HepG2 (cell line): Measurements from ENCODE around the gene PPP1R13L. TPM values are rescaled to one million over a fixed set of nuclear protein-coding genes. Genes with fewer than 3 reads are reported as not detected.

Source experiments
- ATRX ChIP-seq: sonication (generic); formaldehyde crosslinking; IDR thresholded peaks from 2 replicates; pipeline ENCODE4 v1.4.0; 2020; ENCODE audit warnings: missing genetic modification reagents, borderline replicate concordance
- HNF1A ChIP-seq, 2 experiments: sonication (generic) in 1 of 2; formaldehyde crosslinking in 1 of 2; IDR thresholded peaks; 2 replicates each; pipeline versions ENCODE4 v1.4.0 to v1.6.1; 2016 to 2020; ENCODE audit warnings: borderline replicate concordance in 1 of 2, low read depth in 1 of 2, mild to moderate bottlenecking in 1 of 2, missing genetic modification reagents in 1 of 2
- HOXD1 ChIP-seq: sonication (generic); formaldehyde crosslinking; IDR thresholded peaks from 2 replicates; pipeline ENCODE4 v1.5.0; 2020; ENCODE audit warnings: missing genetic modification reagents
- IRX3 ChIP-seq: sonication (generic); formaldehyde crosslinking; IDR thresholded peaks from 2 replicates; pipeline ENCODE4 v1.8.1; 2023; ENCODE audit warnings: mild to moderate bottlenecking, low read depth, missing genetic modification reagents, borderline replicate concordance
- SRSF1 ChIP-seq: fragments of 200-400 bp; formaldehyde crosslinking; optimal IDR thresholded peaks from 2 replicates; pipeline ENCODE3; 2017; ENCODE audit warnings: mild to moderate bottlenecking, low read depth, low read length, moderate library complexity
- USF2 ChIP-seq, 2 experiments: sonication (generic) in 1 of 2; formaldehyde crosslinking in 1 of 2; IDR thresholded peaks; 2 replicates each; pipeline versions ENCODE4 v1.5.1 to v1.6.1; 2011 to 2020; ENCODE audit warnings: borderline replicate concordance in 1 of 2, low read depth in 1 of 2, low read length in 1 of 2, mild to moderate bottlenecking in 1 of 2, missing genetic modification reagents in 1 of 2, moderate library complexity in 1 of 2
- ZBTB26 ChIP-seq: IDR thresholded peaks from 2 replicates; pipeline ENCODE4 v1.6.1; 2016; ENCODE audit warnings: missing compliant biosample characterization, missing genetic modification reagents, borderline replicate concordance
- ZBTB43 ChIP-seq: sonication (generic); formaldehyde crosslinking; conservative IDR thresholded peaks from 2 replicates; pipeline ENCODE4 v1.4.0; 2020; ENCODE audit warnings: missing genetic modification reagents
- ZNF10 ChIP-seq: sonication (generic); formaldehyde crosslinking; IDR thresholded peaks from 2 replicates; pipeline ENCODE4 v1.4.0; 2020; ENCODE audit warnings: mild to moderate bottlenecking, low read depth, missing genetic modification reagents, borderline replicate concordance
- ZNF75D ChIP-seq: sonication (generic); formaldehyde crosslinking; IDR thresholded peaks from 2 replicates; pipeline ENCODE4 v1.8.1; 2023; ENCODE audit warnings: missing genetic modification reagents, mild to moderate bottlenecking, borderline replicate concordance
- polyA plus RNA-seq, 8 experiments: library from polyadenylated mRNA; depleted of rRNA in 3 of 8; stranded (reverse) in 7 of 8; unstranded in 1 of 8; fragments of >200 nt; fragmentation: Illumina TruSeq in 4 of 8; extraction: Trizol in 4 of 8; gene quantifications; 2 replicates each; pipeline versions ENCODE4 v1.2.1 to v1.2.3, GENCODE V29; 2011 to 2016; ENCODE audit warnings: low read depth in 4 of 8, missing spikeins in 1 of 8, mixed read lengths in 1 of 8; ENCODE audit not compliant: insufficient read depth in 1 of 8
- total RNA-seq, 5 experiments: library from RNA; depleted of rRNA; stranded (reverse); fragments of >200 nt; fragmentation: Illumina TruSeq; extraction: Trizol; gene quantifications; 2 replicates each; pipeline ENCODE4 v1.2.3, GENCODE V29; 2016; ENCODE audit warnings: low read depth in 1 of 5
- TF ChIP-seq, protein P1 (sequence below): sonication (generic); formaldehyde crosslinking; IDR thresholded peaks from 2 replicates; pipeline ENCODE4 v1.5.0; 2020; ENCODE audit warnings: missing genetic modification reagents
- TF ChIP-seq, protein P2 (sequence below): sonication (generic); formaldehyde crosslinking; IDR thresholded peaks from 2 replicates; pipeline ENCODE4 v1.5.1; 2020; ENCODE audit warnings: missing genetic modification reagents, mild to moderate bottlenecking, borderline replicate concordance

Gene PPP1R13L
- total and polyA plus RNA-seq, 2 of the 13 experiments (the other 11 are each of a cell fraction or from before 2014, with no cell fraction given), result 1.3 to 6.6 TPM

- TF ChIP-seq ZBTB43 (CRISPR knock-in tag), result peak; percentile 68; the same call in 1 of the 2 replicates
- TF ChIP-seq, protein P1, sequence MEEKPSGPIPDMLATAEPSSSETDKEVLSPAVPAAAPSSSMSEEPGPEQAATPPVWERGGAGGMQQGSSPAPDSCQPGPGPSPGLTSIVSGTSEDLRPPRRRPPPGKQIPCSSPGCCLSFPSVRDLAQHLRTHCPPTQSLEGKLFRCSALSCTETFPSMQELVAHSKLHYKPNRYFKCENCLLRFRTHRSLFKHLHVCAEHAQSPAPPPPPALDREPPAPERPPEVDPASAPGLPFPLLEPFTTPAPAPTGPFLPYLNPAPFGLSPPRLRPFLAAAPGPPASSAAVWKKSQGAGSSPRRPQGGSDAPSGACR (CRISPR knock-in tag), result no peak
- no peak for TF ChIP-seq ZNF75D (CRISPR knock-in tag)
- no peak for TF ChIP-seq USF2 (IDR thresholded peaks at IDR 0.05; ENCODE audit: low read depth, low read length)
- TF ChIP-seq USF2 (CRISPR knock-in tag; IDR thresholded peaks at IDR 0.05; ENCODE audit: borderline replicate concordance), result no peak; the same call in 1 of the 2 replicates
- no peak for TF ChIP-seq ZNF10 (CRISPR knock-in tag)
- peak; percentile 57 for TF ChIP-seq SRSF1
- TF ChIP-seq ZBTB26 (CRISPR knock-in tag), result no peak
- no peak for TF ChIP-seq HNF1A (IDR thresholded peaks at IDR 0.05; ENCODE audit: low read depth)
- no peak for TF ChIP-seq HNF1A (CRISPR knock-in tag; IDR thresholded peaks at IDR 0.05; ENCODE audit: borderline replicate concordance)
- no peak for TF ChIP-seq HOXD1 (CRISPR knock-in tag)
- TF ChIP-seq IRX3 (CRISPR knock-in tag), result no peak
- TF ChIP-seq, protein P2, sequence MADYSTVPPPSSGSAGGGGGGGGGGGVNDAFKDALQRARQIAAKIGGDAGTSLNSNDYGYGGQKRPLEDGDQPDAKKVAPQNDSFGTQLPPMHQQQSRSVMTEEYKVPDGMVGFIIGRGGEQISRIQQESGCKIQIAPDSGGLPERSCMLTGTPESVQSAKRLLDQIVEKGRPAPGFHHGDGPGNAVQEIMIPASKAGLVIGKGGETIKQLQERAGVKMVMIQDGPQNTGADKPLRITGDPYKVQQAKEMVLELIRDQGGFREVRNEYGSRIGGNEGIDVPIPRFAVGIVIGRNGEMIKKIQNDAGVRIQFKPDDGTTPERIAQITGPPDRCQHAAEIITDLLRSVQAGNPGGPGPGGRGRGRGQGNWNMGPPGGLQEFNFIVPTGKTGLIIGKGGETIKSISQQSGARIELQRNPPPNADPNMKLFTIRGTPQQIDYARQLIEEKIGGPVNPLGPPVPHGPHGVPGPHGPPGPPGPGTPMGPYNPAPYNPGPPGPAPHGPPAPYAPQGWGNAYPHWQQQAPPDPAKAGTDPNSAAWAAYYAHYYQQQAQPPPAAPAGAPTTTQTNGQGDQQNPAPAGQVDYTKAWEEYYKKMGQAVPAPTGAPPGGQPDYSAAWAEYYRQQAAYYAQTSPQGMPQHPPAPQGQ (CRISPR knock-in tag), result no peak
- no peak for TF ChIP-seq ATRX
These were observed 38.8 kb upstream of the PPP1R13L start (continued) for GRCh38 chr19:45443462-45444317.
